Measurements from ENCODE around the gene SHC2. TPM values are rescaled to one million over a fixed set of nuclear protein-coding genes. Genes with fewer than 3 reads are reported as not detected.

The SHC2 gene
- total RNA-seq, 1 experiment from 2014 or later, result 6.7 TPM

DNA sequence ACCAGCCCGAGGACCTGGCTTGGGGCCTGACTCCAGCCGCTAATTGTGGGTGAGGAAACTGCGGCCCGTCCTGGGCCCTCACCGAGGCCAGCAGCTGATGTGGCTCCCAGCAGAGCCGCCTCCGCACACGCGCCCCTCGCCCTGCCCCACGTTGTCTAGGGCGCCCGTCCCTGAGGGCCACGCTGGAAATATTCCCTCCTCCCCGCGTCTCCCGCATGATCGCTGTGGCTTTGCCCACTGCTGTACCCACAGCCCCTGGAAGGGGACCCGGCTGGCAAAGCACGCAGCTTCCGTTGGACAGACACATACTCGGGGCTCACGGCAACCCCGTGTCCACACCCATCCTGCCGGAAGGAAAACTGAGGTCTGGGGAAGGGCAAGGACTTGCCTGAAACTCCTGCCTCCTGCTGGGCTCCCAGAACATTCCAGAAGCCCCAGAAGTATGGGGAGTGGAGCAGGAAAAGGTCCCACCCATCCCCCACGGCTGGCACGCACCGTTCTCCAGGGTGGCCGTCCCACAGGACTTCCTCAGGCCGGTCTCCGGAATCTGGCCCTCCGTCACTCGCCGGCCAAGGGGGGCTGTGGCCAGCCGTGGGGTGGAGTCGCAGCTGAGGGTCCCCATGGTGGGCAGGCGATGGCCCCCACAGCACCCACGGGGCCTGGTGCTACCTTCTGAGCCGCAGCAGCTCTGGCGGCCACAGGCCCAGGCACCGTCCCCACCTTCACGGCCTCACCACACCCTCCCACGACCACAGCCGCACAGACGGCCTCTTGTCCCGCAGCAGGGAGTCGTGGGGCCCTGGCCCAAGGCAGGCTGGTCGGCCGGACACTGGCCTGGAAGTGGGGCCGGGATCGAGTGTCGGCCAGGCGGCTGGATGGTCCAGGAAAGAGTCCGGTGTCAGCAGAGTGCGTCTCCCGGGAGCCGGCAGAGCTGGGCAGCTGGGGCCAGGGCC, 13.6 kb upstream of the SHC2 start:
- ATAC-seq, result peak; percentile 50
- POLR2A ChIA-PET, result no interaction called here

More for the DNA sequence above, 13.6 kb upstream of the SHC2 start:
- Histone ChIP-seq H3K27ac (ENCODE audit: low read length) (no peak overlapping the region), H3K36me3 (ENCODE audit: control insufficient read depth, insufficient read depth, low read length) (no peaks in the 10 kb centered on the region), H3K9me3 (ENCODE audit: control insufficient read depth, insufficient read depth, low read depth, low read length) (no peaks in the 10 kb centered on the region), H3K4me3 (ENCODE audit: low read depth in 2 of 2, low read length in 2 of 2) (no peak overlapping the region), H3K27me3 (ENCODE audit: control insufficient read depth, insufficient read depth, low read length) (no peaks in the 10 kb centered on the region), H3K4me1 (ENCODE audit: control insufficient read depth, insufficient read depth, low read length) (no peaks in the 10 kb centered on the region)
- intact Hi-C loops (cut with micrococcal nuclease; ENCODE audit: unreplicated experiment) (no loop called here), in situ Hi-C loops (cut with HindIII; ENCODE audit: low pct_unique_long_range_greater_than_20kb, low sequenced_read_pairs) (no loop called here)
- DNase-seq (ENCODE audit: low read depth, low spot score), result no peak
- CTCF ChIA-PET, result interaction anchor here (0.5 kb wide), 1 partner anchor 58 kb away, joined by 3 read pairs; no protein-coding TSS in a partner anchor
- TF ChIP-seq SIN3A (IDR thresholded peaks at IDR 0.05; ENCODE audit: borderline replicate concordance, insufficient read depth, low read depth, low read length), result no peak
- TF ChIP-seq POLR2AphosphoS5 (IDR thresholded peaks at IDR 0.05; ENCODE audit: low read depth, low read length), result no peak
- no peak for TF ChIP-seq TCF7L2 (IDR thresholded peaks at IDR 0.05; ENCODE audit: low read depth, low read length)
- no peak for TF ChIP-seq REST (IDR thresholded peaks at IDR 0.05; ENCODE audit: insufficient read depth in 1 of 2, low read depth in 2 of 2, low read length in 1 of 2)
- TF ChIP-seq, protein P1, sequence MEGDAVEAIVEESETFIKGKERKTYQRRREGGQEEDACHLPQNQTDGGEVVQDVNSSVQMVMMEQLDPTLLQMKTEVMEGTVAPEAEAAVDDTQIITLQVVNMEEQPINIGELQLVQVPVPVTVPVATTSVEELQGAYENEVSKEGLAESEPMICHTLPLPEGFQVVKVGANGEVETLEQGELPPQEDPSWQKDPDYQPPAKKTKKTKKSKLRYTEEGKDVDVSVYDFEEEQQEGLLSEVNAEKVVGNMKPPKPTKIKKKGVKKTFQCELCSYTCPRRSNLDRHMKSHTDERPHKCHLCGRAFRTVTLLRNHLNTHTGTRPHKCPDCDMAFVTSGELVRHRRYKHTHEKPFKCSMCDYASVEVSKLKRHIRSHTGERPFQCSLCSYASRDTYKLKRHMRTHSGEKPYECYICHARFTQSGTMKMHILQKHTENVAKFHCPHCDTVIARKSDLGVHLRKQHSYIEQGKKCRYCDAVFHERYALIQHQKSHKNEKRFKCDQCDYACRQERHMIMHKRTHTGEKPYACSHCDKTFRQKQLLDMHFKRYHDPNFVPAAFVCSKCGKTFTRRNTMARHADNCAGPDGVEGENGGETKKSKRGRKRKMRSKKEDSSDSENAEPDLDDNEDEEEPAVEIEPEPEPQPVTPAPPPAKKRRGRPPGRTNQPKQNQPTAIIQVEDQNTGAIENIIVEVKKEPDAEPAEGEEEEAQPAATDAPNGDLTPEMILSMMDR (IDR thresholded peaks at IDR 0.05), result no peak
- BruUV-seq (replicated peaks), result no TSS peak
